HCEC 1CT (cell line): ENCODE results near the gene TPP1.

ENCODE experiments used
- DNase-seq: peaks from one replicate; pipeline ENCODE4 v3.0.0-alpha.2; 2017

The TPP1 gene

DNA sequence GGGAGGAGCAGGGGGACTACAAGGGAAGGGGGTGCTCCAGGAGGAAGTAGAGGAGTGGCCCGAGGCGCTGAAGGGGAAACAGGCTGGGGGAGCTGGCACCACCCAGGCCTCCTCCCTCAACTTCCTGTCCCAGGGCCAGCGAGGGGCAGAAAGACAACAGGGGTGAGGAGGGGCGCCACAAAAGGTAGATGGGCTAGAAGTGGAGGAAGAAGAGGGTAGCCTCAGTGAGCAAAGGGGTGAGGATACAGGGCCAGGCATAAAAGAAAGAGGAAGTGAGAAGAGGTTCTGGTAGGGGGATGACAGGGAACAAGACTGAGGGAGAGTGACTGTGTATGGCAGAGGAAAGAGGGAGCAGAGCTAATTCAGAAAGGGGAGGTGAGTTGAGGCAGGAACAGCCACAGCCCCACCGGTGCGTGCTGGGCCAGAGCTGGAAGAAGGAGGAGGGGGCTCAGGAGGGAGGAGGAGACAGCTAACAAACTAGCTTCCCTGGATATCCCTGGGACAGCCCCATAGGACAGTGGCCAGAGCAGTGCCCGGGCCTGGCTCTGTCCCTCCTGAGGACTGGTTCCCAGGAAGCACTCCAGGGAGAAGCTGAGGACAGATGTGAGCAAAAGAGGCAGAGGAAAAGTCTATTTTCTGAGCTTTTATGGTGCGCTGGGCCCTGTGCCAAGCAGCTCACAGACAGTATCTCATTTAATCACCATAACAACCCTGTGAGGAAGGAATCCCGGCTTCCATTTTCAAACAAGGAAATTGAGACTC, 27.9 kb upstream of the TPP1 start:
- no peak for DNase-seq

DNA sequence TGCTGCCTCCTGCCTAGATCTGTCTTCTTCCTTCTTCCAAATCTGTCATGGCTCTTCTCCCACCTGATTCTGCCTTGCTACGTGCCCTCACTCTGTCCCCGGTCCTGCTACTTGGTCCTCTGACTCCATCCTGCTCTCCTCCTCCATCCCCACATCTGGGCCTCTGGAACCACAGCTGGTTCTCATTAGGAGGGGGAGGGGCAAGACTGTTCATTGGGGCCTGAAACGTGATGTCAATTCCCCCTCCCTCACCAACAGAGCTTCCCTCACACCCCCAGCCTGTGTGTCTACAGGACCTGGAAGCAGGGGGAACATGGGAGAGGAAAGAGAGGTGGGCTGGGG, 27.3 kb upstream of the TPP1 start:
- peak; percentile 79 for DNase-seq

DNA sequence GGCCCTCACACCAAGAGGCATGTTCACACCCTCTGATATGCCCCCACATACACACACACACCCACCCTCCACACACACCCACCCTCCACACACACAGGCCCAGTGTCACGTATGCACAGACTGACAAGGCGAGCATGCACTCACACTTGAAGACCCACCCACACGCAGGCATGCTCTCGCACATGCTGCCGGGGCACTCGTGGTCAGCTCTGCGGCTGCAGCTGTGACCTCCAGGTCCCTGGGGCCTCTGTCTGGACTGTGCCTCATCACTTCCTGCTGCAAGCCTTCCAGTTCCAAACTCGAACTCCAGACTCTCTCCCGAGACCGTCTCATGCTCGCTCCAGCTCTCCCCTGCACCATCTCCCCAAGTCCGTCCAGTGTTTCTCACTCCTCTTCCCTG, 26.8 kb upstream of the TPP1 start:
- peak; percentile 93 for DNase-seq

DNA sequence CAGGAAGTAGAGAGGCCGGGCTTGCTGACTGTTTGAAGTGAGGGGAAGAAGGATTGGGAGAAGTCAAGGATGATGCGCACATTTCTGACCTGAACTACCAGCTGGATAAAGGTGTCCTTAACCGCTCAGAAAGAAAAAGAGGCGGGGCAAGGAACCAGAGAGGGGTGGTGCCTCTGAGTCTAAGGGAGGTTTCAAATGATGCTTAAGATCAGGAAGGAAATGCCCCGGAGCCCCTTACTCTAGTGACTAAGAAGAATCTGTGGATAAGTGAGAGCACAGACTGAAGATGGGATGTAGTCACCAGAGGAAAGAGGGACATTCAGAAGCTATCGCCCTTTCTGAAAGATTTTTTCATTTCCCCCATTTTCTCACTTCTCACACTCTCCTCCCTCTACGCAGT, 23.7 kb upstream of the TPP1 start:
- no peak for DNase-seq

DNA sequence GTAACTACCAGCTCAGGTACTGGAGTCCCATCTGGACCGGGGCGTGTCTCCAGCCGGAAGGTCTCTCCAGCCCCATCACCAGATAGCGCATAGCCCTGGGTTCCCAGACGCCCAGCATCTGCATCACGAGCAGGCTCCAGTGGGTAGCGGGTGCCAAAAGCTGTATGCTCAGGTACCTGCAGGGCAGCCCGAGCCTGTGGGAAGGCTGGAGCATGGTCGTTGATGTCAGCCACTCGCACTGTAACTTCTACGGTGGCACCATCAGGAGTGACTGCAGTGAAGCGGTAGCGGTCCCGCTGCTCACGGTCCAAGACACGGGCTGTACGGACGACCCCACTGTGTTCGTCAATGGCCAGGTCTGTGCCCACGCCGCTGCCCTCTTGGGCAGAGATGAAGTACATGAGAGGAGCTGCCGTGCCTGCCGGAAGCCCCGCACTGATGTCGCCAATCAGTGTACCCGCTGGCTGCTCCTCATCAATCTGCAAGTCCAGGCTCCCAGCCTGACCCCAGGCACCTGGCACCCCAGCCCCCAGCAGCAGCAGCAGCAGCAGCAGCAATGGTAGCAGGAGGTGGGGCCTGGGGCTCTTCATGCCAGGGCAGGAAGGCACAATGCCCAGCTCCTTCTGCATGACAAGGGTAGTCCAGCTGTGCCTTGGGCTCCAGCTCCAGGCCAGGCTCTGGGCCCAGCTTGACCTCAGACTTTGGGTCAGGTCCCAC, 21.9 kb upstream of the TPP1 start:
- DNase-seq: no peak

DNA sequence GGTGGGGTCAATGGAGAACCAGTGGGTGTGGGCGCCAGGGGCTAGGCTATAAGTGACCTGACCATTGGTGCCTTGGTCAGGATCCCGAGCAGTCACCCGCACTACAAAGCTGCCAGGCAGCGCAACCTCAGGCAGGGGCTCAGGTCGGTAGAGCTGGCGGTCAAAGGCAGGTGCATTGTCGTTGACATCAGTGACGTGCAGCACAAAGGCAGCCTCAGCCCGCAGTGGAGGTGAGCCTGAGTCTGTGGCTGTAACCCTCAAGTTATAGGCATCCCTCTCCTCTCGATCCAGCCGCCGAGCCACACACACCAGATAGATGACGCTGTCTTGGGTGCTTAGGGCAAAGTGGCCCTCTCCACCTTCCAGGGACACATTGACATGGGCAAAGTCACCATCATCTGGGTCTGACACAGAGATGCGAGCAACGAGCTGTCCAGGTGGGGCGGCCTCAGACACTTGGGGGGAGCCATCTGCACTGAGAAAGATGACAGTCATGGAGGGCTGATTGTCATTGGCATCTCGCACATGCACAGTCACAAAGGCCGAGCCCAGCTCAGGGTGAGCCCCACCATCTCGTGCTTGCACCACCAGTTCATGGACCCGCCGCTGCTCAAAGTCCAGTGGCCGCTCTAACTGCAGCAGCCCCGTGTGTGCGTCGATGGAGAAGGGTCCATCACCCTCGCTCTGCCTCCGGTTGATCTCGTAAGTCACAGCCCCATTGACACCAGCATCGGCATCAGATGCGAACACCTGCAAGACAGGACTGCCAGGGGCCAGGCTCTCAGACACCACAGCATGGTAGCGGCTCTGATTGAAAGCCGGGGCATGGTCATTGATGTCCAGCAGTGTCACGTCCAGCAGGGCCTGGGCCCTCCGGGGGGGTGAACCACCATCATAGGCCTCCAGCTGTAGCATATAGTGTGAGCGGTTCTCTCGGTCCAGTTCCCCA, 21.1 kb upstream of the TPP1 start:
- DNase-seq: no peak

DNA sequence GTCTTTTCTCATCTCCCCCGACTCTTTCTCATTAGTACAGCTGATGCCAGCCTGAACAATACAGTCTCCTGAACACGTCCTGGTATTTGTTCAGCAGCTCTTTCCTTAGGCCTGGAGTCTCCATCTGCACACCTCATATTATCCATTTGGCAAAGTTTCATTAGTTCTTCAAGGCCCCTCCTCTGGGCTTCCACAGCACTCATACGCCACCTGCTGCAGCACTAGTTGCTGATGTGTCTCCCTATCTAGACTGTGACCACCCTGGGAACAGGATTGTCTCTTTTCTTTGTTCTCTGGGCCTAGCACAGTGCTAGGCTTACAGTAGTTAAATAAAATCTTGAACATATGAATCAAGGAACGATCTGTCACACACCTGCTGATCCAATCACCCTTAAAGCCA, 19.2 kb upstream of the TPP1 start:
- peak; percentile 43 for DNase-seq

DNA sequence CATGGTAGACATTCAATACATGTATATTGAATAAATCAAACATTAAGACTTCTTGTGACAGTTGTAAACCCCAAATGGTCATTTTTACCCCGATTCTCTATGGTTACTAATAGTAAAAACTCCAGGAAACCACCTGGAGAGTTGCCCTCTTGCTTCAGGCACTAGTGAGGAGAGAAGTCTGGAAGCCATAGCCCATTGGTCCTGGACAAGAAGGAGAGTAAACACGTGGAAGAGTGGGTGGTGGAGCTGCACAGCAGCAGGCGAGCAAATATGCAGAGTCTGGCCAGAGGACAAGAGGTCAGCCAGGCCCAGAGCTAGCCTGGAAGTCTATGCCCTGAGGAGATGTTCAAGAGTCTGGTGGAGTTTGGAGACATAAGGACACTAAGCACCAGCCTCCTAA, 18.6 kb upstream of the TPP1 start:
- DNase-seq: peak; percentile 99

DNA sequence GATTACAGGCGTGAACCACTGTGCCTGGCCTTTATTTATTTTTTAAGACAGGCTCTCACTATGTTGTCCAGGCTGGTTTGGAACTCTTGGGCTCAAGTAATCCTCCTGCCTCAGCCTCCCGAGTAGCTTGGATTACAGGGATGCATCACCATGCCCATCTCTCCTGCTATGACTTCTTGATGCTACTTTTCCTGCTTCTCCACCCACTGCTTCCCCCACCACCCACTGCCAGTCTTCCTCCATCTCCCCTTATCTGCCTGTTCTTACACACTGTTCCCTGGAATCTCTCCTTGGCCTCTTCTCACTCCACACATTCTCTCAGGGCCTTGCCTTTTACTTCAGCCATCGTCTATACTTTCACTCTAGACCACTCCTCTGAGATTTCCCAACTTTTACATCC, 17.3 kb upstream of the TPP1 start:
- no peak for DNase-seq

DNA sequence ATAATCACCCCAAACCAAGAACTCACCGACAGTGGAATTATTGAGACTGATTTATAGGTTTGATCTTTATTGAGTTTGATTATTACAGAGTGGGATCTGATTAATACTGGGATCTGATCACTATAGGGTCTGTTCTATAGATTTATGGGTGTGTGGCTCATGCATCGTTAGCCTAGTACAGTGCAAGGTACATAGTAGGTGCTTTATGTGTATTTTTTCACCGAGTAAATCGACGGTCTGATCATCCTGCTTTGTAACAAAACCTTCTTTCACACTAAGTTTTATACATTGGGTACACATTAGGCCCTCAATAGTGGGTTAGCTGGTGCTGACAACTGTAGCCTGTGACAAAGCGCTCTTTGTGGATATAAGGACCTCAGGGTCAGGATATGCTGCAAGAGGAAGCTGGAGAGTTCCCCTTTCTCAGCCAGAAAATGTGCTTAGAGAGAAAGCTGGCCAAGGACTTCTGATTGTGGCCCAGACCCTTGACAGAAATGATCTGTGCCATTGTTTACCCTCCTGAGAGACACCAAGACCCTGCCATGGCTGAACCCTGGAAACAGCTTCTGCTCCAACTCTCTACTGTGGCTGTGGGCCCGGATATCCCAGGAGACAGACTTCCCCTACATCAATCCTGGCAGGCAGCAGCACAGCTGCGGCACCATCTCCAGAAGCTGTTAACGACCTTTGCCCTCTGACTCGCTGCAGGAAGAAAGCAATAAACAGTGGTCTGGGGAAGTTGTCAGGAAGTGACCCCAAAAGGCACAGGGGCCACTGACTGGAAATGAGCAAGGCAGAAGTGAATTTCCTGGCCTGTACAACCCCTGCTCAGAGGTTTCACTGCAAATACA, 16.1 kb upstream of the TPP1 start:
- peak; percentile 97 for DNase-seq

DNA sequence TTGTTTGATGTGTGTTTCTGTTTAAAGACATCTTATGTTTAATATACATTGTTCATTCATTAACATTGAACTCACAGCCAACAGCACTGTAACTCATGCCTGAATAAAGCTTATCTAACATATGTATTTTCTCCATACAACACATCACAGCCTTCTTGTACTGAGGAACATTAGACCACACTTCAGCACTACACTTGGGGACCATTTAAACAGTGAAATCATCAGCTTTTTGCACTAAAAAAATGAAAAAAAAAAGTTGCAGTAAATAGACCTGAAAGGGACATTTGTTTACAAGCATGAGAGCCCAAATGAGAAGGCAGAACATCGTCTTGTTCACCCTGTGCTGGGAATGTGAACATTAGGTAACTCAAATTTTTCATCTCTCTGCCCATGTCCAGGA, 15.3 kb upstream of the TPP1 start:
- DNase-seq: no peak

DNA sequence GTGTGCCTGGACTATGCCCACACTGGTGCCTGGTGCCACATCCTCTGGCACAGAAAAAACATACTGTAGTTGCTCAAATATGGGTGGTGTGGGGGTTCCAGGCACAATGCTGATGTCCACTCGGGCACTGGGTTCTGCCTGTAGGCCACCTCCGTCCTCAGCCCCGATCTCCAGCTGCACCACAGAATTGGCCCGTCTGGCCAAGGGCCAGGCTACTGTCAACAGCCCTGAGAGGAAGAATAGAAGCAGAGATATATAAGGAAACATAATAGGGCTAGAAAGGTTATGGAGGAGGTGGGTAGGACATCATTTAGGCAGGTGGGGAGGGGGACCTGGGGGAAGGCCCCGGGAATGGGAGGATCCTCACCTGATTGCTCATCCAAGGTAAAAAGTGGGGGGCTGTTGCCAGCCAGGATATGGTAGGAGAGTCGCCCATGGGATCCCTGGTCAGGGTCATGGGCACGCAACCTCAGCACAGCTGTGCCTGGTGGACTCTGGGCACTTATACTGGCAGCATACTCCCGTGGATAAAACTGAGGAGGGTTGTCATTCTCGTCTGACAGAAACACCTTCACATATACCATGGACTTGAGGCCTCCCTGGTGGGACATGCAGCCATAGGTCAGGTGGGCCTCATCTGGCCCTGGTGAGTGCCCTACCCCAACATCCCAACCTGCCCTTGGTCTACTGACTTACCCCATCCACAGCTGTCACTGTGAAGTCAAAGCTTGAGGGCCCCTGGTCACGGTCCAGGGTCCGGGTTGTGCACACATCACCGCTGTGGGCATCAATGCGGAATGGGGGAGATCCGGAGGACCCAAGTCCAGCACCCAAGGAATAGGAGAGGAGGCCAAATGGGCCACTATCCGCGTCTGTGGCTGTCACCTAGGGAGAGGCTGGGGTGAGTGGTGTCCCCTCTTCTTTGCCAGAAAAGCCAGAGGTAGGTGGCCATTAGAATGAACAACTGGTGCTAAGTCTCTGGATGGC, 14.5 kb upstream of the TPP1 start:
- no peak for DNase-seq

DNA sequence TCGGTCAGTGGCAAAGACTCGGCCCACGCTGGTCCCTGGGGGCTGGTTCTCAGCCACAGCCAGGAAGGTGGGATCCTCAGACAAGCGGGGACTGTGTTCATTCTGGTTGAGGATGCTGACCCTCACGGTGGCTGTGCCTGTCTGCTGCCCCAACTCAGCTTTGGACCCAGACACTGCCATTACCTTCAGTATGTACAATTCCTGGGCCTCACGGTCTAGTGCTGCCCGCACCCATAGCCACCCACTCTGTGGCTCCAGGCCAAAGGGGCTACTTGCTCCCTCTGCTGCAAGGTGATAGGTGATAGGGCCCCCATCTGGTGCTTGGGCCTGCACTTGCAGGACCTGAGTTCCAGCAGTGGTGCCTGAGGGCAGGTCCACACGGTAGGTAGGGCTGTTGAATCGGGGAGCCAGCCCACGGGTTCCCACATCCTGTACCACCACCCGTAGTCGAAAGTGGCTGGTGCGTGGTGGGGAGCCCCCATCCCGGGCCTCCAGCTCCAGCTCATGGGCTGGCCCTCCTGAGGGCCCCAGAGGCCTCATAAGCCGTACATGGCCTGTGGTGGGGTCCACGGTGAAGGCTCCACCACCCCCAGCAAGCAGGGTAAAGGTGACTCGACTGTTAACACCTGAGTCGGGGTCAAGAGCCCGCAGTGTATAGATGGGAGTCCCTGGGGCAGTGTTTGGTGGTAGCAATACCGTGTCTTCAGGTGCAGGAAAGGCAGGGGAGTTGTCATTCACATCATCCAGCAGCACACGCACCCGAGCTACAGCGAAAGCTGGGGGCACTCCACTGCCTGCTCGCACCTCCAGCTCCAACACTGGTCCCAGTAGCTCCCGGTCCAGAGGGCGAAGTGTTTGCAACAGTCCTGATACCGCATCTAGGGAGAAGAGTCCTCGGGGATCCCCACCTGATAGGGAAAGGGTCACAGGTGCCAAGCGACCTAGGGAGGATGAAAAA, 13.2 kb upstream of the TPP1 start:
- DNase-seq: no peak

DNA sequence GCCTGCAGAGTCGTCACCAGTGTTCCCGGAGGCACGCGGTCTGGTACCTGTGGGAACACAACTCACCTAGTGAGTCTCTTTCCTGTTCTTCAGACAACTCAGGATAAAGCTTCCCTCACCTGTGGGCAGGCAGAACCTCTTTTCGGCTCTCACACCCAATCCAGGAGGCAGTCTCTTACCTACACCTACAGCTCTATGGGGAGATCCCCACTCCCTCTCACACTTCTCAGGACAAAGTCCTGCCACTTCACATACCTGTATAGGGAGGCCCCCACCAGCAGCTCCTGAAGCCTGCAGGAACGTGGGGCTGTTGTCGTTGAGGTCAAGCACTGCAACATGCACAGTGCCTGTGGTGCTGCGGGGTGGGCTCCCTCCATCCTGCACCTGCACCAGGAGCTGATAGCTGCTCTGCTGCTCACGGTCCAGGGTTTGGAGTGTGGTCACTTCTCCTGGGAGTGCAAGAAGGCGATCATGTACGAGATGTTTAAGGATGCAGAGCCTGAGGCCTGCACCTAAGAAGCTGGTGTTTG, 12.2 kb upstream of the TPP1 start:
- DNase-seq: no peak

DNA sequence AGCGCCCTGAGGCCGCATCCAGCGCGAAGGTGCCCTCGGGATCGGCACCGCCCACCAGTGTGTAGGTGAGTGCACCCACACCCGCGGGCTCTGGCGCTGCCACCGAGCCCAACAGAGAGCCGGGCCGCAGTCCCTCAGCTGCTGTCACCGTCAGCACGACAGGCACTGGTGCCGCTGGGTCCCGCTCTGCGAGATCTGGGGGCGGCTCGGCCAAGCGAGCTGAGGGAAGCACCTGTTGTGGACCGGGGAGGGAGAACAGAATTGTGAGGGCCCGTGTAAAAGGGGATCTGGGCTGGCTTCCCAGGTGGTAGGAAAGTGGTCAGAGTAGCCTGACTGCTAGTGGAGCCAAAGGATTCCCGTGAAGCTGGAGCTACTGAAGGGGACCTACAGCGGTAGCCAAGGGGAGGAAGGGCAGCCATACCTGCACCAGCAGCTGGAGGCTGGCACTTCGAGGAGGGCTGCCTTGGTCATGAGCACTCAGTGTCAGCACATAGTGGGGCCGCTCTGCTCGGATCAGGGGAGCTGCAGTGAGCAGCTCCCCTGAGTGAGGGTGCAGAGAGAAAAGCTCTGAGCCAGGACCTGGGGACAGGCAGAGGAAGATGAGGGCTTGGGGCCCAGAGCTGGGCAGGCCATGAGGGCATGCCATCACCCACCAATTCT, 11.5 kb upstream of the TPP1 start:
- DNase-seq: no peak

DNA sequence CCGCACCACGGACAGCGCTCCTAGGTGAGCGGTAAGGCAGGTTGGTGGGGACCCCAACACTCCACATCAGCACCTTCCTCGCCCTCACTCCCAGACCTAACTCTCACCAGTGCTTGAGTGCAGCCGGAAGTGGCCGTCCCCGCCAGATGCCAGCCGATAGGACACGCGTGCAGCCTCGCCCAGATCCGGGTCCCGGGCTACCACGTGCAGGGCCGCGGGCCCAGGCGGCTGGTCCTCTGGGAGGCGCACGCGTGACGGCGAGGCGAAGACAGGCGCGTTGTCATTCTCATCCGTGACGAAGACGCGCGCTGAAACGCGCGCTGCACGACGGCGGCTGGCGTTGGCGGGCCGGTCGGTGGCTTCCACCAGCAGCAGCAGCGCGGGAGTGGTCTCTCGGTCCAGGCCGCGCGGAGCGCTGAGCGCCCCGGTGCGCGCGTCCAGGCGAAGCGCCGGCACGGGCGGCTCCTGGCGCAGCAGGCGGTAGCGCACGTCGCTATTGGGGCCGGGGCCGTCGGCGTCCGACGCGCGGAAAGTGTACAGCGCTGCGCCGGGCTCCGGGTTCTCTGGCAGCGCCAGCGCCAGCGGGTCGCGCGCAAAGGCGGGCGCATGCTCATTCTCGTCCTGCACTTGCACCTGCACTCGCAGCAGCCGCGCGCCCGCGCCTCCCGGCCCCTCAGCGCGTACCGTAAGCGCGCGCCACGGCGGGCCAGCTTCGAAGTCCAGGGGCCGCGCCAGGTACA, 10.8 kb upstream of the TPP1 start:
- DNase-seq: no peak

DNA sequence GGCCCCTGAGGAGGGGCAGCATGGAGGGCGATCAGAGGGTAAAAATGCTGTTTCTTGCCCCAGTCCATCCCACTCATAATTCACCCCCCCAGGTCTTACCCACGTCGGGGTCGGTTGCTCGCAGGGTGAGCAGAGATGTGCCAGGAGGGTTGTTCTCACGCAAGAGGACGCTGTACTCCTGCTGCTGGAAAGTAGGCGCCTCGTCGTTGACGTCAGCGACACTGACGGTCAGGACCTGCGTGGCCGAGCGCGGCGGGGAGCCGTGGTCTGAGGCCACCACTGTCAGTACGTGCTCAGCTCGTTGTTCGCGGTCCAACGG, 10.3 kb upstream of the TPP1 start:
- DNase-seq: no peak

DNA sequence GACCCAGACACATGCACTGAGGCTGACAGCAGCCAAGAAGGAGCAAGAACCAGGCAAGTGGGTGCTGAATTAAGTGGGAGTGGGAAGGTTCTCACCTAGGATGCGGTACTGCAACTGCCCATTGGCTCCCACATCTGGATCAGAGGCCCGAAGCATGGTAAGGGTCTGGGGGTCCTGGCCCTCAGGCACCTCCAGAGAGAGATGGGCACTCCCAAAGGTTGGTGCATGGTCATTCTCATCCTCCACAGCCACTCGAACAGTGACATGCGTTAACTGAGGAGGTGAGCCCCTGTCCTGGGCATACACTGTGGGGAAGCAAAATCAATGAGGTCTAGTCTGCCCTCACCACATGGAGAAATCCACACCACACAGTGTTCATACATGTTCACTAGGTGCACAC, 9.3 kb upstream of the TPP1 start:
- DNase-seq: no peak

DNA sequence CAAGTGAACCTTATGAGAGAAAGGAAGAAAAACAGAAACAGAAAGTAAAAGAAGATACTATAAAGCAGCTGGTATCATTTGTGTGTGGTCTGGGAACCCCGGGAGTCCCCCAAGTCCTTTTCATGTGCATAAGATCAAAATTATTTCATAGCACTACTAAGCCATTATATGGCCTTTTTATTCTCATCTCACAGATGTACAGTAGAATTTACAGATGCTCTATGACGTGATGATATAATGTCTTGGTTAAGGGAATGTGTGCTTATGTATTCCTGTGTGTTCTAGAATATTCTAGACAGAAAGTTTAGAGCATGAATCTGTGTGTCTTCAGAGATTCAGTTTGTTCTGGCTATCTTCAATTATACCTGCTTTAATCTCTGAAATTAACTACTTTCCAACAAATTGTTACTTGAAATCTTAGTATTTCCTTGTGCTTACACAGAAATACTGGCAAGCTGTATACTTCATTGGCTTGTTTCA, 8.6 kb upstream of the TPP1 start:
- no peak for DNase-seq
